Esophagus (tissue), 2 donors: ENCODE measurements around the gene CHEK2. TPM values are rescaled to one million over a fixed set of nuclear protein-coding genes. Genes with fewer than 3 reads are reported as not detected.

ENCODE experiments used
- H3K27ac ChIP-seq, 2 donors: one replicate each; pipeline ENCODE4 v1.5.1; 2013; ENCODE audit warnings: low read depth in 2 of 2, mild to moderate bottlenecking in 2 of 2, inconsistent platforms in 1 of 2, low read length in 1 of 2, moderate library complexity in 1 of 2
- H3K27me3 ChIP-seq, 2 donors: one replicate each; pipeline ENCODE4 v1.6.1; 2013; ENCODE audit warnings: low read length in 2 of 2, control low read depth in 1 of 2, mild to moderate bottlenecking in 1 of 2; ENCODE audit not compliant: insufficient read depth in 2 of 2, control insufficient read depth in 1 of 2
- H3K36me3 ChIP-seq, 2 donors: one replicate each; pipeline ENCODE4 v1.6.1; 2013; ENCODE audit warnings: low read length in 1 of 2; ENCODE audit not compliant: control insufficient read depth in 2 of 2, insufficient read depth in 2 of 2
- H3K4me1 ChIP-seq, 2 donors: one replicate each; pipeline ENCODE4 v1.6.1; 2013; ENCODE audit warnings: low read length in 1 of 2; ENCODE audit not compliant: control insufficient read depth in 2 of 2, insufficient read depth in 2 of 2
- H3K4me3 ChIP-seq, 2 donors: one replicate each; pipeline ENCODE4 v1.5.1; 2013; ENCODE audit warnings: low read length in 2 of 2, mild to moderate bottlenecking in 2 of 2, low read depth in 1 of 2, moderate library complexity in 1 of 2
- H3K9me3 ChIP-seq, 2 donors: one replicate each; pipeline ENCODE4 v1.6.1; 2013; ENCODE audit warnings: mild to moderate bottlenecking in 2 of 2, low read depth in 1 of 2, low read length in 1 of 2, moderate library complexity in 1 of 2; ENCODE audit not compliant: control insufficient read depth in 2 of 2, insufficient read depth in 1 of 2
- WGBS, 2 donors: extraction: QIAGEN DNeasy Blood & Tissue Kit; methylation state at CpG; one replicate each; pipeline ENCODE4 v1.1.7; 2013; 5-methylcytosine and 5-hydroxymethylcytosine counted together
- polyA plus RNA-seq, 2 donors: library from polyadenylated mRNA; stranded (reverse); fragments of 200-250 nt; gene quantifications; one replicate each; pipeline ENCODE4 v1.2.3, GENCODE V29; 2013
- donor health status: healthy with polysubstance abuse.
- donor health status: Bipolar disorder and iron deficiency.

The CHEK2 gene
- polyA plus RNA-seq, 2 donors = 11.2 to 14.8 TPM

- Histone ChIP-seq H3K4me3 (no peak overlapping the region), H3K4me1 (no peaks in the 10 kb centered on the region), H3K27ac (no peak overlapping the region), H3K9me3 (no peaks in the 10 kb centered on the region), H3K27me3 (no peaks in the 10 kb centered on the region), H3K36me3 (no peaks in the 10 kb centered on the region)
- 84 to 95% methylated on average over 1 of the region's 1 CpG for WGBS, 2 donors
Observed at GRCh38 chr22:28728002-28728401, 13.6 kb downstream of the CHEK2 start.

- H3K36me3 ChIP-seq = no peaks in the 10 kb centered on the region
- H3K4me1 ChIP-seq = no peaks in the 10 kb centered on the region
- WGBS, 2 donors = 92 to 93% methylated on average over 3 of the region's 3 CpGs
- H3K27me3 ChIP-seq = no peaks in the 10 kb centered on the region
- H3K4me3 ChIP-seq = no peak overlapping the region
- no peaks in the 10 kb centered on the region for H3K9me3 ChIP-seq
- H3K27ac ChIP-seq = no peak overlapping the region
Observed at GRCh38 chr22:28718044-28718443, 23.6 kb downstream of the CHEK2 start.

- Histone ChIP-seq H3K4me1 (no peaks in the 10 kb centered on the region), H3K9me3 (no peaks in the 10 kb centered on the region), H3K27me3 (no peaks in the 10 kb centered on the region), H3K27ac (no peak overlapping the region), H3K36me3 (no peaks in the 10 kb centered on the region), H3K4me3 (no peak overlapping the region)
- WGBS, 2 donors = 97% methylated on average over 3 of the region's 3 CpGs
Observed at GRCh38 chr22:28716686-28717085, 24.9 kb downstream of the CHEK2 start.

- WGBS, 2 donors = 95 to 97% methylated on average over 7 of the region's 7 CpGs
Observed at GRCh38 chr22:28715611-28716010, 26.0 kb downstream of the CHEK2 start.

GRCh38 chr22:28714043-28714628 lies 27.5 kb downstream of the CHEK2 start:
- no peak overlapping the region for H3K4me3 ChIP-seq
- no peaks in the 10 kb centered on the region for H3K36me3 ChIP-seq
- H3K27ac ChIP-seq = no peak overlapping the region
- WGBS, 2 donors = 88 to 90% methylated on average over 2 of the region's 2 CpGs
- H3K9me3 ChIP-seq = no peaks in the 10 kb centered on the region
- H3K27me3 ChIP-seq = no peaks in the 10 kb centered on the region
- H3K4me1 ChIP-seq = no peaks in the 10 kb centered on the region

More at GRCh38 chr22:28715611-28716010, 26.0 kb downstream of the CHEK2 start:
- Histone ChIP-seq H3K4me3 (no peak overlapping the region), H3K4me1 (no peaks in the 10 kb centered on the region), H3K27ac (no peak overlapping the region), H3K27me3 (no peaks in the 10 kb centered on the region), H3K36me3 (no peaks in the 10 kb centered on the region), H3K9me3 (no peaks in the 10 kb centered on the region)

- peak overlapping the region in 1 of 2 donors; percentile 27 for H3K27ac ChIP-seq
- no peaks in the 10 kb centered on the region for H3K4me1 ChIP-seq
- no peaks in the 10 kb centered on the region for H3K36me3 ChIP-seq
- H3K4me3 ChIP-seq = no peak overlapping the region
- no peaks in the 10 kb centered on the region for H3K9me3 ChIP-seq
- WGBS, 2 donors = 65 to 74% methylated on average over 6 of the region's 6 CpGs
- H3K27me3 ChIP-seq = no peaks in the 10 kb centered on the region
Observed at GRCh38 chr22:28711820-28712777, 29.5 kb downstream of the CHEK2 start.

- Histone ChIP-seq H3K27ac (no peak overlapping the region), H3K9me3 (no peaks in the 10 kb centered on the region), H3K4me1 (no peaks in the 10 kb centered on the region), H3K27me3 (no peaks in the 10 kb centered on the region), H3K36me3 (no peaks in the 10 kb centered on the region), H3K4me3 (no peak overlapping the region)
- 60 to 70% methylated on average over 2 of the region's 2 CpGs for WGBS, 2 donors
Observed at GRCh38 chr22:28711341-28711740, 30.3 kb downstream of the CHEK2 start.

GRCh38 chr22:28710576-28711191 lies 30.9 kb downstream of the CHEK2 start:
- Histone ChIP-seq H3K4me3 (no peak overlapping the region), H3K9me3 (no peaks in the 10 kb centered on the region)
- 59 to 66% methylated on average over 3 of the region's 3 CpGs for WGBS, 2 donors

GRCh38 chr22:28710107-28710506 lies 31.5 kb downstream of the CHEK2 start:
- H3K4me1 ChIP-seq = no peaks in the 10 kb centered on the region
- no peak overlapping the region for H3K4me3 ChIP-seq
- no peaks in the 10 kb centered on the region for H3K27me3 ChIP-seq
- H3K9me3 ChIP-seq = no peaks in the 10 kb centered on the region
- no peak overlapping the region for H3K27ac ChIP-seq
- no peaks in the 10 kb centered on the region for H3K36me3 ChIP-seq

More at GRCh38 chr22:28710576-28711191, 30.9 kb downstream of the CHEK2 start:
- no peaks in the 10 kb centered on the region for H3K27me3 ChIP-seq
- H3K36me3 ChIP-seq = no peaks in the 10 kb centered on the region
- H3K27ac ChIP-seq = no peak overlapping the region
- no peaks in the 10 kb centered on the region for H3K4me1 ChIP-seq
